Lower leg skin (tissue), 3 donors: ENCODE measurements around the gene MRPL41.
"Not testable (repeated sequence)": the region's sequence is repeated elsewhere in the genome, so short reads cannot be mapped to it uniquely, and the experiment has no call there.

Experiments
- CTCF ChIP-seq, 3 donors: fragments of 450-650 bp; IDR thresholded peaks; one replicate each; pipeline ENCODE4 v1.5.1; 2016; ENCODE audit warnings: antibody characterized with exemption in 3 of 3, mild to moderate bottlenecking in 3 of 3, moderate library complexity in 2 of 3
- POLR2A ChIP-seq, 2 donors: fragments of 450-650 bp; IDR thresholded peaks; one replicate each; pipeline ENCODE4 v1.6.1; 2016 to 2017; ENCODE audit warnings: antibody characterized with exemption in 2 of 2, mild to moderate bottlenecking in 1 of 2, moderate library complexity in 1 of 2

GRCh38 chr9:137596577-137596976, 44.9 kb downstream of the MRPL41 start:
- TF ChIP-seq POLR2A, CTCF (IDR thresholded peaks at IDR 0.05): not testable (repeated sequence)
